GM21447 (cell line): ENCODE results near the gene MPPED1.

Source experiments
- ATAC-seq: cut with Tn5 transposase; IDR thresholded peaks from one replicate; pipeline ENCODE4 v1.9.1; 2021; ENCODE audit not compliant: unreplicated experiment

Gene MPPED1

DNA sequence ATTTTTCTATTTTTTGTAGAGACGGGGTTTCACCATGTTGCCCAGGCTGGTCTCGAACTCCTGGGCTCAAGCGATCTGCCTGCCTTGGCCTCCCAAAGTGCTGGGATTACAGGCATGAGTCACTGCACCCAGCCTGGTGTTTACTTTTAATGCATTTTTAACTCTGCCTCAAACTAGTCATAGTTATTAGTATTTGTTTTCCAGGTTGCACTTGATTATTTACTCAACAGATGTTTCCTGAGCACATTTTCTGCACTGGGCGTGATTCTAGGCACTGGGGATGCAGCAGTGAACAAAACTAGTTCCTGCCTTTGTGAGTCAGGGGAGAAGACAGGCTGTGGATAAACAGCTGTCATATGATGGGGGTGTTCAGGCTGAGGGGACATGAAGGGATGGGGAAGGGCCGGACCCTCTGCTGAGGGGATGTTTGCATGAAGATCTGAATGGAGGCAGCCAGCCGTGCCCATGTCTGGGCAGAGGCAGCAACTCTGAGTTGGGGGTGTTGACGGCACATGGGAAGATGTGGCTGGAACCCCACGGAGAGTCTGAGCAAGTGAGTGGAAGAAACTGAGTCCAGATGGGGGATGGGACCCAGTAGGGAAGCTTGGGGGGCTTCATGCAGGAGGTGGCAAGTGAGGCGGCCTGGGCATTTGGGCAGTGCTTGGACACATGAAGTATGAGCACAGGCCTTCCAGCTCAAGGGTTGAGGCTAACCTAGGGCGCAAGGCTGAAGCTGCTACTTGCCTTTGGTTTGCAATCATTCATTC is 34.4 kb downstream of the MPPED1 start:
- ATAC-seq = no peak

DNA sequence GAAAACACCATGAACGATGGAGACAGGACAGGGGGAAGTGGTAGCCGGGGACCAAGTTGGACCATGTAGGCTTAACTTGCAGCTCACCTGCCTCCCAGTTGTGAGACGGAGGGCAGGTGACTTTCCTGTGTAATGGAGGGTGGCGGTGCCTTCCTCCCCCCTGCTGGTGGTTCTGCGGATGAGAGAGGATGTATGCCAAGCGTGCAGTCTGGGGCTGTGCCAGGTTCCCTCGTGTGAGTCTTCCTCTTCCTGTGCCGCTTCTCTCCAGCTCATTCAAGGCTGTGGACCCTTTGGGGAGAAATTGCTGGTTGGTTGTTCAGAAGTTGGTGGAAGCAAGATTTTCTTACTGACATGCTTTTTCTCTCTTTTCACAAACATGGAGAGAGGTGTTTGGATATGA is 35.1 kb downstream of the MPPED1 start:
- no peak for ATAC-seq

DNA sequence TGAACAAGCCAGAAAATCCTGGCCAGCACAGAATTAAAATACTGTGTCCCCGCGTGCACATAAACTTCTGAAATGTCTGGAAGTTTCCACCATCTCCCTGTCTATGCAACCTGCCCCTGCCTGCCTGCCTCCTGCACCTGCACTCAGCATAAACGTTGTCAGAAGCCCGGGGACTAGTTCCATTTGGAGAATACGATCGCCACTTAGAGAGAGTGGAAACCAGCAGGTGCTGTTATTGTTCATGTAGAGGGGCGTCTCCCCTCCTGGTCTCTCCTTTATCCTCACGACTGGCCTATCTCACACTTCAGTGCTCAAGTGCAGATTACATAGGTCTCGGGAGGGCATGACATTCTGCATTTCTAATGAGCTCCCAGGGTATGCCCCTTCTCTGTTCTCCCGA is 35.6 kb downstream of the MPPED1 start:
- ATAC-seq = no peak

DNA sequence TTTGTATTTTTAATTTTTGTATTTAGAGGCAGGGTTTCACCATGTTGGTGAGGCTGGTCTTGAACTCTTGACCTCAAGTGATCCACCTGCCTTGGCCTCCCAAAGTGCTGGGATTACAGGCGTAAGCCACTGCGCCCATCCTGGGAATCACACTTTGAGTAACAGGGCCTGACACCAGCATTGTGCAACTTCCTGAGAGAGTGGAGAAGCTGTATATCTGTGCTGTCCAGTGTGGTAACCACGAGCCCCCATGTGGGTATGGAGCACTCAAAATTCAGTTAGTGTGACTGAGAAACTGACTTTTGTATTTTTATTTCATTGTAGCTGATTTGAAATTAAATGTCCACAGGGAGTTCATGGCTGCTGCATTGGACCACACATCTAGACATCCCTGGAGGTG is 36.2 kb downstream of the MPPED1 start:
- no peak for ATAC-seq

DNA sequence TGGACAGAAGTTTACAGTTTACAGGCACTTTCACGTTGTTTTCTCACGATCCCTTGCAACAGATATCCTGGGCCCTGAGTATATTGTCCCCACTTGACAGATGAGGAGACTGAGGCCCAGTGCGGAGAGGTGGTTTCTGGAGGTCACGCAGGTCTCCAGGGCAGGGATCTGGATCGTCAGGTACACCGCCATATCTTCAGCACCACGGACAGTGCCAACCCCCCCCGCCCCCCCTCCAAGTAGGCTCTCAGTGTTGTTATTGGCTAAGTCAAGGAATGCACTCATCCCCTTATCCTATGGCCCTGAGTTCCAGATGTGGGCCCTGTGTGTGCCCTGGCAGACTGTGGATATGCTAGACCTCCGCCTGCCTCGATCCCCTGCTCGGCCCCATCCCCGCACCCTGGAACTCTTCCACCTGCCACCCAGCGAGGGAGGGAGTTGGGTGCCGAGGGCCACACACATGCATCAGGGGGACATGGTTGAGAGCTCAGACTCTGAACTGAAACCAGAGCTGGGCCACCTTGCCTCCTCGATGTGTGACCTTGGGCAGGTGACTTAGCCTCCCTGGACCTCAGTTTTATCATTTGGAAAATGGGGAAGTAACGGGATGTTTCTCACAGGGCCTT is 37.5 kb downstream of the MPPED1 start:
- no peak for ATAC-seq

DNA sequence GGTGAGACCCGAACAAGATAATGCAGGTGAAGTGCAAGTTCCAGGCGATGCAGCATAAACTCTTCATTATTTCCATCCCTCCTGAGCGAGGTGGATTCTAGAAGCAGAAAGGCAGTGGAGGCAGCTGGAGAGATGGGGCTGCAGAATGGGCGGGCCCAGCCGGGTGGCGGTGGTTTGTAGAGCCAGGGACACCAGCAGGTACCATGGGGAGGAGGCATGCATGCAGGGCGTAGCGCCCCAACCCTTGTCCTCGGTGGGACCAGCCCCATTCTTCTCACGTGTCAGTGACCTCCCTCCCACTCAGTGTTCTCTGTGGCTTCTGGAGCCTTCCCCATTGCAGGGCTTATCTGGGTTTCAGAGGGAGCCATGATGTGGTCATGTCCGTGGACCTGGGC is 38.0 kb downstream of the MPPED1 start:
- no peak for ATAC-seq

DNA sequence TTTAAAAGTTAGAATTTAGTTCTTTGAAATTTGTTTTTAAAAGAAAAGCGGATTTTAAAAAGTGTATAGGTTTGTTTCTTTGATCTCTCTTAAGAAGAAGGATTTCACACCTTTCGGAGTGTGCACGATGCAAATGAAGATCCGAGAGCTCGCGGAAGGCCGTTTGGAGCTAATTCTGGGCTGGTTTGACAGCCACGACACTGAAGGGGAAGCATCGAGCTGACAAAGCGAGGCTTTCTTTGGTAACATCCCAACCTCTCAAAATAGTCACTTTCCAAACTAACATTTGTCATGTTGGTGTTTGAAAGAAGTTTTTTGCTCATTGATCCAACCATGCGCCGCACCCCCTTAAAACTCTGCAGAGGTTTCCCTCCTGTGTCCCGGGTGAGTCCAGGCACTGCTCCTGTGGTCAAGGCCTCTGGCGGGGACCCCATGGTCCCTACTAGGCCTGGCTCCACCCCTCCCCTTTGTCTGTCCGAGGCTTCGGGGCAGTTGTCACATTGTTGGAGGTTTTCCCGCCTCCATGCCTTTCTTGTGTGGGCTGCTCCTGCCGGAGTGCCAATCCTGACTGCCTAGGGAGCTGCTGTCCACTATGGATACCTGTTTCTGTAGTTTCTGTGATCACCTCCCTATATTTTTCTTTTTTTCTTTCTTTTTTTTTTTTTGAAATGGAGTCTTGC is 39.7 kb downstream of the MPPED1 start:
- ATAC-seq = no peak

DNA sequence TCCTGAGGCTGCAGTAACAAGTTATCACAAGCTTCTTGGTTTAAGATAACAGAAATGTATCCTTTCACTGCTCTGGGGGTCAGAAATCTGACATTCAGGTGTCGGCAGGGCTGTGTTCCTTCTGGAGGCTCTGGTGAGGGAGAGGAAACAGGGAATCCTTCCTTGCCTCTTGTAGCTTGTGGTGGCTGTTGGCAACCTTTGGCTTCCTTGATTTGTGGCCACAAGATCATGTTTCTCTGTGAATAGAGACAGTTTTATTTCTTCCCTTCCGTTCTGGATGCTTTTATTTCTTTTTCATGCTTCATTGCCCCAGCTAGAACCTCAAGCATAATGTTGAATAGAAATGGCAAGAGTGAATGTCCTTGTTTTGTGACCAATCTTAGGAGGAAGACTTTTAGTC is 44.0 kb downstream of the MPPED1 start:
- ATAC-seq = no peak

DNA sequence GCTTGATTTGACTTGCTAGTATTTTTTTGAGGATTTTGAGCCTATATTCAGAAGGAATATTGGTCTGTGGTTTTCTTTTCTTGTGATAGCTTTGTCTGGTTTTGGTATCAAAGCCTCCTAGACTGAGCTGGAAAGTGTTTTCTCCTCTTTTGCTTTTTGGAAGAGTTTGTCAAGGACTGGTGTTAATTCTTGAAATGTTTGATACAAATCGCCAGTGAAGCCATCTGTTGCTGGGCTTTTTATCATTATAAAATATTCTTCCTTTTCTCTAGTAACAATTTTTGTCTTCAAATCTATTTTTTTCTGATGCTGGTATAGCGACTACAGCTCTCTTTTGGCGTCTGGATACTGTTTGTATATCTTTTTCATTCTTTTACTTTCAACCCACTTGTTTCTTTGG is 45.2 kb downstream of the MPPED1 start:
- no peak for ATAC-seq

DNA sequence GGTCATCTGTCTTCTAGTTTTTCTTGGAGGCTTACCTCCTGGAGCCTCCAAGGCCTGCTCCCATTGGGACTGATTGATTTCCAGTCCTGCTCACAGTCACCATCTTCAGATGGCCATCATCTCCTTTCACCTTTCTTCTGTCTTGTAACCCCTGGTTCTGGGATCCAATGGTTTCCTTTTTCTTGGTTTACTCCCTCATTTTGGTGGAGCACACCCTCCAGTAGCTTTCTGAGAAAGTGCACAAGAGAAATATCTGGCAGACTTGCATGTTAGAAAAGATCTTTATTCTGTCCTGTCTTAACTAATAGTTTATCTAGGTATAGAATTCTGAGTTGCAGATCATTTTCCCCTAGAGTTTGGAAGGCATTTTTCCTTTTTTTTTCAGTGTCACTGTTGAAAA is 50.9 kb downstream of the MPPED1 start:
- no peak for ATAC-seq

DNA sequence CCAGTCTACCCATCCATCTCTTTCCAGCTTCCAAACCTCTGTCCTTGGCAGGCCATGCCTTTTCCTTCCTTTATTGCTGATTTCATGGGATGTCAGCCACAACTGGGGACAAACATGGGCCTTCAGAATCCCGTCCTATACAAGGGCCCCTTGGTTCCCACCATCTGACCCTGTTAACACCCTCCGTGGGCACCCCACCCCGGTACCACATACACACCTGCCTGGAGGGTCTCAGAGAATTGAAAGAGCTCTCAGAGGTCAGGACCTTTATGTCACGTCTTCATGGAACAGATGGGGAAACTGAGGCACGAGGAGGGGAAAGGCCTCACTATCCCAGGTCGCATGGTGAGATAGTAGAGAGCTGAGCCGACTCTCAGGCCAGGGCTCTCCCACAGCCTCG is 53.0 kb downstream of the MPPED1 start:
- no peak for ATAC-seq

DNA sequence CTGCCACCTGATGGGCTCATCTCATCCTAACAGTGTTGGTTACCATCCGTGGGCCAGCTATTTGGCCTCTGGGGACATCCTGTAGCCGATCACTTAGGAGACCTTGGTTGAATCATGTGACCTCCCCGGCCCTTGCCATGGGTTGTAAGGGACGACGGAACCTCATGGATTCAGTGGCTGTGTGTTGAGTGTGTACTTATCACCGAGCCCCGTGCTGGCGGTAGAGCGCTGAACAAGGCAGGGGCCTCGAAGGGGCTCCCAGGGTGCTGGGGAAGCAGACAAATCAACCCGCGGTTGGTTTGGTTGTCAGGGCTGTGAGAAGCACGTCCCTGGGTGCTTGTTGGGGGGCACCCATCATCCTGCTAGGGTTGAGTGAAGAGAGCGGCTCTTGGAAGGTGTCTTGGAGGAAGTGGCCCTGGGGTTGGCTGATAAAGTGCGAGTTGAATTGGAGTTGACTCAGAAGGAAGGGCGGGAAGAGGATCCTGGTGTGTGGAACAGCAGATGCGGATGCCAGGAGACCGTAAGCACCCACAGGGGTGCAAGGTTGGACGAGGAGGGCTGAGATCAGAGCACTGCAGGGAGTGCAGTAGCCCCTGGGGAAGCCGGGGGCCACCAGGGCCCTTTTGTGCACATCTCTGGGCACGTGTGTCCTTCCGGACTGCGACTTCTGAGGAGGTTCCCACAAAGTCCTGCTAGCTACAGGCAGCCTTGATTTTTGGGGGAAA is 53.6 kb downstream of the MPPED1 start:
- ATAC-seq = no peak

DNA sequence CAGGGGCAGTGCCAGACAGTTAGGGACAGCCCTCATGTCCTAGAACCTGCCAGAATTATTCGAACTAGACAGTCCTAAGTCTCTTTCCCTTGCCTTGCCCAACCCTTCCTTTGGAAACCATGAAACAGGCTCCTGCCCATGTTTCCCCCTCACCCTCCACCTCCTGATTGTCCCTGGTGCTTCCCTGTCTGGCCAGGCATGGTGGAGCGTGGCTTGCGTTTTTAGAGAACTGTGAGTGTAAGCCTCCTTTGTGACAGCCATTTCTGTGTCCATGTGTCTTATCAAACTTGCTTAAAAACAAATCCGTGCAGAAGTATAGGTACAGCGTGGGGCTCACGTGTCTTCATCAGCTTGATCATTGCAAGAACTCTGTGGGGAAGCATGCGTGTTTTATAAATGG is 54.9 kb downstream of the MPPED1 start:
- ATAC-seq = no peak

DNA sequence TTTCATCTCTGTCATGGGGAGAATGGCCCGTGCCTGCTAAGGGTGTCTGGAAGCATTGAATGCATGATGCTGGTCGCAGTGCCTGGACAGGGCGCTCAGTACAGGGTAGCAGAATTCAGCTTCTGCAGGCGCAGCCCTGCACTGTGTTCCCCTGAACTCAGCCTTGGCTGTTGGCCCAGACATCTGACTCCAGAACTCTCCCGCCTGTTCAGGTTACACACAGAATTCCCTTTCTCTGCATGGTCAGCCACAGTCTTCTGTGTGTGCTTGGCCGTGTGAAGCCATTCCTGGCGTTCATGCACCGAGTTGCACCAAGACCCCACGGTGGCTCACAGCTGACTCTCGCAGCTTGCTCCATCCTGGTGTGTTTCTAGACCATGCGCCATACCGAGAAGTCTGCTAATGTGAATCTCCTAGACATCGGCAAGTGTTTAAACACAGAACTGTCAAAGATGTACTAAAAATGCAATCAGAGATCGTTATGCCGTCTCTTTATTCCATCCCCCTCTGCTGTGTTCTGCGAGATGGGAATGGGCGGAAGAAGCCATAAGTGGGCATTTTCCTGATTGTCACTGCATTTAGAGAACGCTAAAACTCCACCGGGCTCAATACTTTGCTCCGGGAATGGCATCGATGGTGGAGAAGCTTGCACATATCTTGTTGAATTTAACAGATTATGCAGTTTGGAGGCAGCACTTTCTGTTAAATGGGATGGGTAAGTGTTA is 55.6 kb downstream of the MPPED1 start:
- ATAC-seq = no peak

DNA sequence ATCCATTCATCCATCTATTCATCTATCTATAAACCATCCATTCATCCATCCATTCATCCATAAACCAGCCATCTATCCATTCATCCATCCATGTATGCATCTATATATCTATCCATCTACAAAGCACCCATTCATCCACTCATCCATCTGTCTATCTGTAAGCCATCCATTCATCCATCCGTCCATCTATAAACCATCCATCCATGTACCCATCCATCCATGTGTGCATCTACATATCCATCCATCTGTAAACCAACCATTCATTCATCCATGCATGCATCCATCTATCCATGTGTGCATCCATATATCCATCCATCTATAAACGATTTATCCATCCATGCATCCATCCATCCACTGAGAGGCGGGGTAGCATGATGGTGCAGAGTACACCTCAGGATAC is 58.4 kb downstream of the MPPED1 start:
- no peak for ATAC-seq

DNA sequence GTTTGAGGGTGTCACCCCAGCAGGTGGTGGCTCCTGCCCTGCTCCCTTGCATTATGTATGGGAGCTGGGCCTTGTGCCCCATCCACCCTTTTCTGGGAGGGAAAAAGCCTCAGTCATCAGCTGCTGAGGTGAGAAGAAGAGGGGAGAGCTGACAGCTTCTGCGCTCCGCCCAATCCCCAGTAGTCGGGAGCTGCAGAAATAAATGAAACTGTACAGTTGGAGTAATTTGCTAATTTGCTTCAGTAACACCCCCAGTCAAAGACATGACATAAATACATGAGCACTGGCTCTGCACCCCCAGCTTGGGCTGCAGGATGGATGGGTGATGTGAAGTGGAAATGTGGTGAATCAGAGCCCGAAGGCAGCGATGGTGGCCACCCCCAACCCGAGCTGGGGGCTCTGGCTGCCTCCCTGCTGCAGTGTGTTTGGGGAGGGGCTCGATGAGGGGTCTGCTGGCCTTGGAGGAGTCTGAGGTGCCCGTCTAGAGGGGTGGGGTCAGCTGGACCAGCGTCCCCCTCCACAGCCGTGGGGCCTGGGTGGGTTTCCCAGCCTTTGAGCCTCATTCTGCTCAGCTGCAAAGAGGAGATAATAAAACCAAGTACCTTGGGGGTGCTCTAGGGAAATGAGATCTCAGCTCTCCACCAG is 59.2 kb downstream of the MPPED1 start:
- no peak for ATAC-seq

DNA sequence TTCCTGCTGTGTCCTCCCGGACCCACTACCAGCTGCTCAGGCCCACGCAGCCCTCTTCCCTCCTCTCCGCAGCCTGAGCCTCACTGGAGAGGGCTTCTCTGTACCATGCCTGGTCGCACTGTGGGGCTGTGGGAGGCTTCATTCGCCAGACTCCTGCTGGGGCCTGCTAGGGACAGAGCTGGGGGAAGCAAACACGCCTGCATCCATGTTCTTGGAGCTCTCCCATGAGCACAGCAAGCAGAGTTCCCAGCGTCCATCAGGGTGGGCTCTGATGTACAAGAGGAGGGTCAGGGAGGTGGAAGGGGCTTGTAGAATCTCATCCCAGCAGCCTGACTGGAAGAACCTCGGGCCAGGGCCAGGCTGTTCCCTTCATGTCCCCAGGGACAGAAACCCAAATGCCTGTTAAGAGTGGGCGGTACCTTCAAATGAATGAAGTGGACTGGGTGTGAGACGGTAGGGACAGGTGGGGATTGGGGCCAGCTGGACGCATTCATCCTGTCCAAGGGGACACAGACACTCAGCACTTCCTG is 59.9 kb downstream of the MPPED1 start:
- ATAC-seq = no peak

DNA sequence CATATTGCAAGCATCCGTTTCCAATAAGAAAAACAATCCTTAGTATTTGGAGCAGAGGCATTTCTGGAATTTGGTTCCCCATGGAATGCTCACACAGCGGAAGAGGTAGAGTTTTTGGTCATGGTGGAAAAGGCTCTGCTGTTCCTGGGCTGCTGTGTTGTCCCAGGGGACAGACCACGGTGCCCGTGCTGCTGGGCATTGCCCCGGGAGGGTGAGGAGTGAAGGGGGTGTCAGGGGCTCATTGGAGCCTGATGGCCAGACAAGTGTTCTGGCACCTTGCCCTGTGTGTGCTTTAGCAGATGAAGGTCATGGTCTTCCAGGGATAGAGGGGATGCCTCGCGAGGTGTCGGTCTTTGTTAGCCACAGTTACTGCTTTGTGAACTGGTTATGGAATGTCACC is 61.2 kb downstream of the MPPED1 start:
- ATAC-seq = no peak

DNA sequence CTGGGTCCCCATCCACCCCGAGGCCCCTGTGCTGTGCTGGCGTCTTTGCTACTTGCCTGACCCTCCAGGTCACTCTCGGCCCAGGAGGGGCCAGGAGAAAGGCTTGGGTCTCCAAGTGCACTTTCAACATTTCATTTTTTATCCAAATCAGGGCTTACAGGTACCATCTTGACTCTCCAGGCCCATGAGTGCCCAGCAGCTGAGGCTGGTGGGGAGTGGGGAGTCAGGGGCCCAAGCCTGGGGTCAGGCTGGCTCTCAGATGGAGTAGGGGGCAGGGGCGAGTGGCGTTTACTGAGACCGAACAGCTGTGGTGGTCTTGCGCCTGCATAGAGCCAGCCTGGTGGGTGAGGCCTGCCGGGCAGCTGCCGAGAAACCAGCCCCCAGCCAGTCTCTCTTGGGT is 61.6 kb downstream of the MPPED1 start:
- ATAC-seq = no peak
